Lower leg skin (tissue), 4 donors: ENCODE data around the gene UNC13C. TPM values are rescaled to one million over a fixed set of nuclear protein-coding genes. Genes with fewer than 3 reads are reported as not detected.

Experiments
- DNase-seq, 2 donors: peaks; one replicate each; pipeline ENCODE4 v3.0.0-alpha.2; 2019; ENCODE audit warnings: low spot score in 2 of 2
- H3K4me3 ChIP-seq: fragments of 200-600 bp; sonication (generic); 2 replicates; pipeline ENCODE4 v1.5.1; 2017; ENCODE audit warnings: mild to moderate bottlenecking, low read depth; ENCODE audit not compliant: poor library complexity, severe bottlenecking
- POLR2A ChIP-seq, 2 donors: fragments of 450-650 bp; IDR thresholded peaks; one replicate each; pipeline ENCODE4 v1.6.1; 2016 to 2017; ENCODE audit warnings: antibody characterized with exemption in 2 of 2, mild to moderate bottlenecking in 1 of 2, moderate library complexity in 1 of 2
- WGBS, 2 donors: methylation state at CpG; one replicate each; pipeline ENCODE4 v1.1.5; 2018; 5-methylcytosine and 5-hydroxymethylcytosine counted together
- intact Hi-C: fragments of 100-400 bp; cut with DNase I; formaldehyde crosslinking; loops from one replicate; pipeline ENCODE4 v1.15.0; 2023; ENCODE audit warnings: low total_unique reads
- total RNA-seq, 4 donors: library from RNA; depleted of rRNA; stranded (reverse); fragments of >200 nt; gene quantifications; one replicate each; pipeline ENCODE4 v1.1.0, GENCODE V29; 2016
- TF ChIP-seq, protein P1 (sequence below), 3 donors: fragments of 450-650 bp; IDR thresholded peaks; one replicate each; pipeline ENCODE4 v1.5.1; 2016; ENCODE audit warnings: antibody characterized with exemption in 3 of 3, mild to moderate bottlenecking in 3 of 3, moderate library complexity in 2 of 3

The UNC13C gene
- total RNA-seq, 4 donors from 2014 or later, result 0.08 to 0.84 (median 0.18) TPM

DNA sequence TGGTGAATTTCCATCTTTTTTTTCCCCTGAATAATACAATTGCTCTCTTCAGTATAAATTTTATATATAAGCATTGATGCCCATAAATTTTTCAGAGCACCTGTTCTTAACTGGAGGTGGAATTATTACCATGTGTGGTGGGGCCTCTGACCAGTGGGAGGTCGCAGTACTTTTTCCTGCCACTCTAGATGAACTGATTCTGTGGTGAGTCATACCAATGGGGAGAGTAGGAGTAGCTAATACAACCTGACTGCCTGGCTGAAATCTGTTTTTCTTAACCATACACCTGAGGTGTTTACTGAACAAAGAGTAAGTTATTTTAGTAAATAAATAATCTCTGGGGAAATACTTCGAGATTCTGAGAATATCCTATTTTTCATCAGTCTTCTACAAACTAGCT lies 67.2 kb downstream of the UNC13C start:
- no peak overlapping the region for H3K4me3 ChIP-seq
- intact Hi-C loops, result no loop called here
- DNase-seq, result no peak
- 64 to 66% methylated on average over 2 of the region's 2 CpGs for WGBS, 2 donors
- TF ChIP-seq, protein P1, sequence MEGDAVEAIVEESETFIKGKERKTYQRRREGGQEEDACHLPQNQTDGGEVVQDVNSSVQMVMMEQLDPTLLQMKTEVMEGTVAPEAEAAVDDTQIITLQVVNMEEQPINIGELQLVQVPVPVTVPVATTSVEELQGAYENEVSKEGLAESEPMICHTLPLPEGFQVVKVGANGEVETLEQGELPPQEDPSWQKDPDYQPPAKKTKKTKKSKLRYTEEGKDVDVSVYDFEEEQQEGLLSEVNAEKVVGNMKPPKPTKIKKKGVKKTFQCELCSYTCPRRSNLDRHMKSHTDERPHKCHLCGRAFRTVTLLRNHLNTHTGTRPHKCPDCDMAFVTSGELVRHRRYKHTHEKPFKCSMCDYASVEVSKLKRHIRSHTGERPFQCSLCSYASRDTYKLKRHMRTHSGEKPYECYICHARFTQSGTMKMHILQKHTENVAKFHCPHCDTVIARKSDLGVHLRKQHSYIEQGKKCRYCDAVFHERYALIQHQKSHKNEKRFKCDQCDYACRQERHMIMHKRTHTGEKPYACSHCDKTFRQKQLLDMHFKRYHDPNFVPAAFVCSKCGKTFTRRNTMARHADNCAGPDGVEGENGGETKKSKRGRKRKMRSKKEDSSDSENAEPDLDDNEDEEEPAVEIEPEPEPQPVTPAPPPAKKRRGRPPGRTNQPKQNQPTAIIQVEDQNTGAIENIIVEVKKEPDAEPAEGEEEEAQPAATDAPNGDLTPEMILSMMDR (IDR thresholded peaks at IDR 0.05), result no peak
- TF ChIP-seq POLR2A (IDR thresholded peaks at IDR 0.05), result no peak

DNA sequence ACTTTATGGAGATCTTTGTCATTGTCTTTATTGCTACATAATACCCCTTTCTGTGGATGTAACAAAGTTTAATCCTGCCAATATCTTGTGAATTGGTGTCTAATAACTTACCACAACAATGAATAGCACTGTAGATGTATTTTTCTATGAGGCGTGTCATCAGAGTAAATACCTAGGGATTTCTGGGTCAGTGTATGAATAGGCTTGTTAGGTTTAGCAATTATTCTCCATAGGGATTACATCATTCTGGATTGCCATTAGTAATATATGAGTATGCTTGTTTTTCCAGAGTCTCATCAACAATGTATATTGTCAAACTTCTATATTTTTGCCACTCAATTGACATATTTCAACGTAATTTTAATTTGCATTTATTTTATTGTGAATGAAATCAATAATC lies 67.9 kb downstream of the UNC13C start:
- TF ChIP-seq, protein P1 (IDR thresholded peaks at IDR 0.05), result no peak
- TF ChIP-seq POLR2A (IDR thresholded peaks at IDR 0.05), result no peak
- intact Hi-C loops, result no loop called here
- 79 to 81% methylated on average over 2 of the region's 2 CpGs for WGBS, 2 donors
- no peak overlapping the region for H3K4me3 ChIP-seq
- DNase-seq, result no peak

DNA sequence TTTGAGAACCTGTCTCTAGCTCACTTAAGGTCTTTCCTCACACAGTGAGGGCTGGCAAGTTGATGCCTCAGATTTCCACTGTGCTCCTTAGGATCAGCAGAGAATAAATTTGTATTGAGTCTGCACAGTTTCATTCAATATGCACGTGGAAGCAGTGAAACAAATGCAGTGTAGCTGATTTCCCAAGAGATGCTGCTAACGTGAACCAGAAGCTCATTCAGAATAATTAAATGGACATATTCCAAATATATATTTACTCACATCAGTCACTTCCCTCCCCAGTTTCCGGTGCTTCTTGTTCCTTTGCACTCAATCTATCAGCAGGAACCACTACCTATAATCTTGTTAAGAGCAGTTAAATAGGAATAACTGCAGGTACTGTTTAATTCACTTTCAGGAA lies 86.1 kb downstream of the UNC13C start:
- TF ChIP-seq, protein P1 (IDR thresholded peaks at IDR 0.05), result no peak
- no peak for TF ChIP-seq POLR2A (IDR thresholded peaks at IDR 0.05)
- no peak overlapping the region for H3K4me3 ChIP-seq
- intact Hi-C loops, result no loop called here
- no peak for DNase-seq
- 34 to 36% methylated on average over 3 of the region's 3 CpGs for WGBS, 2 donors

DNA sequence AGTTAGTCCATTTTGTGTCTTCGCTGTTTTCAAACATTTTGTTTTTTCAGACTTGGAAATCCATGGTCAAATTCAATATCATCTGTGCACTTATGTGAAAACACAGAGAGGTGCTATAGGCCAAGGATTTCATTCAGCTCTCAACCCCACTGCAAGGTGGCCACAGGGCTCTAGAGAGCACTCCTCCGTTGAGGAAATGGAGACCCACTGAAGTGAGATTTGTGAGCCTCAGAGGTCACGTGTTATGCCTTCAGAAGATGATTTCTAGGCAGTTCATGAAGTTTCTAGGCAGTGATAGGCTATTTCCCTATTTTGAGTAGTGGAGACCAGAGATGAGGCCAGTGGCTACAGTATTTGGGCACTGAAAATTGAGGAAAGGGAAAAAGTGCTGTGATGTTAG lies 88.2 kb downstream of the UNC13C start:
- 80 to 87% methylated on average over 3 of the region's 3 CpGs for WGBS, 2 donors
- intact Hi-C loops, result no loop called here
- no peak for DNase-seq

DNA sequence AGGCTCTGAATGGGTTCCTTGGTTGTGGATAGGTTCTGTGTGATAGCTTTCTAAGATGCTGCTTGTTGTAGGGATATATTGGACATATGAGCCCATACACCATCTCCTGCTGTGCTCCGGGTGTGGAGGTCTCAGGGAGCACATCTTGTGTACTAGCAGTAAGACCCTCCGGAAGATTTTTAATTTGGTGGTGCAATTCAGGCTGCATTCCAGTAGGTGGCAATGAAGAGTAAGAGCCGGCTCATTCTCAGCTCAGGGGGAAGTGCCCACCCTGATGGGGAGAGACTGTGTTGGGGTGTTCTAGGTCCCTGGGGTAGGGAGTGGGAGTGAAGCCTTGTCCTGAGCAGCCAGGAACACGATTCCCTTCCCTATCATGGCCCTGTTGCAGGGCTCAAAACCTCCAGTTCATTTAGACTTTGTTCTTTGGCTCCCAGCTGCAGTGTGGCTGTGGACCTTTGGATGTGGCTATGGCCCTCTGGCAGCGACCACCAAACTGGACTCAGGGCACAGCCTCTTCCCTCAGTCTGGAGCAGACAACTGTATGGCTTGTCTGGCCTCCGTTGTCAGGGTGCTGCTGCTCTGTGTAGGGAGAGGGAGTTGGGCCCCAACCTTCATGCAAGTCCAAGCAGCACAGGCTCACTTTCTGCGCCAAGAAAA lies 104.7 kb downstream of the UNC13C start:
- 32 to 35% methylated on average over 6 to 7 of the region's 7 CpGs for WGBS, 2 donors
- no peak overlapping the region for H3K4me3 ChIP-seq
- TF ChIP-seq POLR2A (IDR thresholded peaks at IDR 0.05), result no peak
- TF ChIP-seq, protein P1 (IDR thresholded peaks at IDR 0.05), result no peak
- no peak for DNase-seq
- intact Hi-C loops, result no loop called here

More for the DNA sequence above, 88.2 kb downstream of the UNC13C start:
- H3K4me3 ChIP-seq, result no peak overlapping the region
- TF ChIP-seq, protein P1 (IDR thresholded peaks at IDR 0.05), result no peak
- no peak for TF ChIP-seq POLR2A (IDR thresholded peaks at IDR 0.05)

DNA sequence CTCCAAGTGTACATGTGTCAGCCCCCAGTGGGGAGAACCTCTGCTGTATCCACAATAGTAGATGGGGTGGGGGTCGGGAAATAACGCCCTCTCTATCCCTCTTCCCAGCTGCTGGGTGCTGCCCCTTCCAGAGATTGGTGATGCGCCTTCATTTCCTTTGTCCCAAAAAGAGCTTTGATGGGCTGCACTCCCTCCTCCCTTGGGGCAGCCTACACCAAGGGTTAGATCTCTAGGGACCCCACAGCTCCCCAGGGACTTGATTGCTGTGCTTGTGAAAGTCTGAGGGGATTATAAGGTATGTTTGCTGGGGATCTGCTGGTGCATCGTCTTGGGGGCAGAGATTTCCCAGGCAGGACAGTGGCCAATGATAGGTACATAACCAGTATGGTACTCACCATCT lies 105.3 kb downstream of the UNC13C start:
- 67 to 85% methylated on average over 4 of the region's 4 CpGs for WGBS, 2 donors
- intact Hi-C loops, result no loop called here
- no peak overlapping the region for H3K4me3 ChIP-seq
- TF ChIP-seq POLR2A (IDR thresholded peaks at IDR 0.05), result no peak
- TF ChIP-seq, protein P1 (IDR thresholded peaks at IDR 0.05), result no peak
- no peak for DNase-seq
